Activated T-cell treated with anti-CD3 and anti-CD28 coated beads for 48 hours (primary cell): ENCODE results near the gene LGR6.

ENCODE experiments used
- DNase-seq: peaks from one replicate; pipeline ENCODE4 v3.0.0-alpha.2; 2020; ENCODE audit warnings: low read depth

LGR6 gene

DNA sequence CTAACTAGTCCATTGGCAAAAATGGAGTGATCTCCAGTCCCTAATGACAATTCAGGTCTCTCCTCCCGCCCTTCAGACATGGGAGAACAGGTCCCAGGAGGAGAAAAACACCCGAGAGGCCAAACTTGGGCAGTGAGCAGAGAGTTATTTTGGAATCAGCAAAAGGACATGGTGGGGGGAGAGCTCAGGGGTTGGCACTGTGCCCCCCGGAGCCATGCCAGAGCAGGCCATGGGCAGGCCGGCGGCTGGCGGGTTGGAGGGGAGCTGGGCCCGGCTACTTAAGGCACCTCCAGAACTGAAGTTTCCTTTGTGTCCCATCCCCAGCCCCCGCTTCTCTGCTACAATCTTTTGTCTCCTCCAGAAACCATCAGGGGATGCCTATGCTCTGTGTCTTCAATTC, 7.1 kb downstream of the LGR6 start:
- DNase-seq: no peak

DNA sequence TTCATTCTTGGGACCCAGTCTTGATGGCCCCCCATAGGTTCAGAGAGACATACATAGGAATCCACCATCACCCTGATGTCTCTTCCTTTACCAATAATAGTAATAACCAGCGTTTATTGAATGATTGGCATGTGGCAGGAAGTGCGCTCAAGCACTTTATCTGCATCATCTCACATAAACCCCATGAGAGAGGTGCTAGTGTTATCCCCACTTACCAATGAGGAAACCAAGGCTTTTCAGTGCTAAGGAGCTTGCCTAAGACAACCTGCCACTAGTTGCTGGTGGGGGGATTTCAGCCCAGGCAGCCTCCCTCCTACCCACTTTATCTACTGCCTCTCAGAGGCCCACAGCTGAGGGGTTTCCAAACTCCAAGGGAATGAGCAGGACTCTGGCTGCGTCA, 7.7 kb downstream of the LGR6 start:
- DNase-seq: no peak

DNA sequence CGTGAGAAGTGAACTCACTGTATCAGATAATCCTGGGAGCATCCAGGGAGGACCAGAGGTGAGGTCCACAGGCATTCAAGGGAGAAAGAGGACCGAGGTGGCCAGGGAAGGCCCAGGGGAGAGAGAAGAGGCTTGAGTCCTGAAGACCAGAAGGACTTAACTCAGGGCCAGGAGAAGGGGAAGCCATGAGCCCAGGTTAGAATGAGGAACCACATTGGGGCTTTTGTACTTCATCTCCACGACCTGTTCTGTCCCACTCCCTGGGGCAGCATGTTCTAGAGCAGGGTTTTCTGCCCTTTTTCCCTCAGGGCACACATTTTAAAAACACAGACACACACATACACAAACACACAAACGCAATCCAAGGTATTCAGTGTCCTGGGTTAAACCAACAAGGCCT, 8.4 kb downstream of the LGR6 start:
- DNase-seq: no peak

DNA sequence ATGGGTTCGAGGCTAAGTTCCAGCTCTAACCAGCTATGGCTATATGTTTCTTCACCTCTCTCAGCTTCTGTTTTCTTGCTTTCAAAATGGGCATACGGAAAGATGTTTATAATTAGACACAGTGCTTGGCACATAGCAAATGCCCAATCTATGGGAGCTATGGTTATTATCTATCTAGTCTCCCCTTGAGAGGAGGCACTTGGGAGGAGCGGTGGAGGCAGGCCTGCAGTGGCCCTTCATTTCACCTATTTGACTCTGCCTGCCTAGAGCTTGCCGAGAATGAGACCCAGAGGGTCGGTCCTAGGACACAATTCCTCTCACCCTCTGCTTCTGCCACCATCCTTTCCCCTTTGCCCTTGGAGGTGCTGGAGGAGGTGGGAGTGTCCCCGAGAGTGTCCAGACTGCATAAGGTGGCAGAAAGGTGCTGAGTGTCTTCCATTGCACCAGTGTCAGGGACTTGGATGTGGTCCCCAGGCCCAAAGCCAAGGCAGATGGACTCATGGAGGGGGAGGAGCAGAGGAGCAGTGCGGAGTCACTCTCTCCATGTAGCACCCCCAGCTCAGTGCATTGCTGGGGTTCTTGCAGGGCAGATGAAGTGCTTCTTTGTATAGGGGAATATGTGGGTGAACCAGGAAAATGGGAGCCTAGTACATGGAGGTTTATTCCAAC, 9.0 kb downstream of the LGR6 start:
- no peak for DNase-seq

DNA sequence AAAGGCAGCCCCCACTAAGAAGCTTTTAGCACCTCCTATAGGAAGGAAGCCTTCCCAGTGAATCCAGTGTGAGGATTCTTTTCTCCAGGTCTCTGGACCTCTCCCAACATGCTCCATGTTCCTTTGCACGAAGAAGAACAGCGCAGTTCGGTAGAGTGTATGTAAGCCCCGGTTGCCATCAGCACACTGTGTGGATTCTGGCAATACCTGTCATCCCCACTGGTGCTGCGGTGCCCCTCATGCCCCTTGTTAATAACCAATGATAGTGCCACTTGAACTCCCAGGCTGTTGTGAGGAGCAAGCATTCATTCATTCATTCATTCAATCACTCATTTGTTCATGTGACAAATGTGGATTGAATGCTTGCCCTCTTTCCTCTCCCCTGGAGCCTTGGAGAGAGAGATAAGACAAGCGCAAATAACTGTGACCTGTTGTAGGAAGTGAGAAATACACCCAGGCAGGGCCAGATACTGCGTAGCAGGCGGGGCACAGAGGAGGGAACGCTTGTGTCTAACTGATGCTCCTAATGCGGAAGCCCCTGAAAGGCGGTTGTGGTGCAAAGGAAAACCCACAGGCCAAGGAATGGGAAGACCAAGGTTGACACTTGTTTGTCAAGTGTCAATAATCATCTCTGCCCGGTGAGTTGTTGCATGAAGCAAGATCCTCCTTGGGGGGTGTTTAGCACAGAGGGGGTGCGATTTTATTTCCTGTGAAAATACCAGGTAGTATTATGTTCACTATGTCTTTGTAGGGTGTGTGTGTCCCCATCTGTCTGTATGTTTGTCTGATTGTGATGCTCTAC, 9.8 kb downstream of the LGR6 start:
- DNase-seq: no peak

DNA sequence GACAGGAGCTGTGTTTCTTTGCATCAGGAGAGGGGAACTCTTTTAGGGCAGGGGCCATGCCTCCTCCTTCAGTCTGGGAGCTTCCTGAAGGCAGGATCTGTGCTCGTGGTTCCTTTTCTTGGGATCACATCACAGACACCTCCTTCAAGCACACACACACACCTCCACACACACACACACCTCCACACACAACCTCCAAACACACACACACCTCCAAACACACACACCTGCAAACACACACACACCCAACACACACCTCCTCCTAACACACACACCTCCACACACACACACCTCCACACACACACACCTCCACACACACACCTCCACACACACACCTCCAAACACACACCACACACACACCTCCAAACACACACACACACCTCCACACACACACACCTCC, 10.5 kb downstream of the LGR6 start:
- no peak for DNase-seq

DNA sequence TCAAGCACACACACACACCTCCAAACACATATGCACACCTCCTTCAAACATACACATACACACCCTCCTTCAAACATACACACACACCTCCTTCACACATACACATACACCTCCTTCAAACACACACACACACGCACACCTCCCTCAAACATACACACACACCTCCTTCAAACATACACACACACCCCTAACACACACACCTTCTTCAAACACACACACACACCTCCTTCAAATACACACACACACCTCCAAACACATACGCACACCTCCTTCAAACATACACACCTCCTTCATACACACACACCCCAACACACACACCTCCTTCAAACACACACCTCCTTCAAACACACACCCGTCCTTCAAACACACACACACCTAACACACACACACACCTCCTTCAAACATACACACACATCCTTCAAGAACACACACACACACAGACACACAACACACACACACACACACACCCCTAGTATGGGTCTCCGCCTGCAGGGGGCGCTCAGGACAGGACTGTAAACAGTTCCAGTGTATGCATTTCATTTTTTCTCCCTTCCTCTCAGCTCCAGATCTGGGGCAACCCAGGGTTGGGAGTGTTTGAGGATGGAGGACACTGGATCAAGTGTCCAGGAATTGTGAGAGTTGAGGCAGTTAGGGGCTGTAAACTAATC, 12.1 kb downstream of the LGR6 start:
- DNase-seq: no peak

DNA sequence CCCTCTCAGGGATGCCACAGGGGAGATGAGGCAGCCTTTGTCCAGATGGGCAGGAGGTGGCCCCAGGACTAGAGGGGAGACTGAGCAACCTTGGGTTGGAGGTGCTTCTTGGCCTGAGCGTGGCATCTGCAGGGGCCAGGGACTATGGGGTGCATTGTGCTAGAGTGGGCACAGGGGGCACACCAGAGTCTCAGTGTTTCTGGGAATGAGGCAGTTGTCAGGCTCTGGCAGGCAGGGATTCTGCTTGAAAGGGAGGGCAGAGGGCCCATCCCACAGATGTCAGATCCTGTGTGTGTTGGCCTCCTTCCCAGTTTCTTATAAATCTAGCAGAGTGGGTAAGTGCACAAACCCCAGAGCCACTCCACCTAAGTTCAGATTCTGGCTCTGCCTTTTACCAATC, 13.7 kb downstream of the LGR6 start:
- no peak for DNase-seq

DNA sequence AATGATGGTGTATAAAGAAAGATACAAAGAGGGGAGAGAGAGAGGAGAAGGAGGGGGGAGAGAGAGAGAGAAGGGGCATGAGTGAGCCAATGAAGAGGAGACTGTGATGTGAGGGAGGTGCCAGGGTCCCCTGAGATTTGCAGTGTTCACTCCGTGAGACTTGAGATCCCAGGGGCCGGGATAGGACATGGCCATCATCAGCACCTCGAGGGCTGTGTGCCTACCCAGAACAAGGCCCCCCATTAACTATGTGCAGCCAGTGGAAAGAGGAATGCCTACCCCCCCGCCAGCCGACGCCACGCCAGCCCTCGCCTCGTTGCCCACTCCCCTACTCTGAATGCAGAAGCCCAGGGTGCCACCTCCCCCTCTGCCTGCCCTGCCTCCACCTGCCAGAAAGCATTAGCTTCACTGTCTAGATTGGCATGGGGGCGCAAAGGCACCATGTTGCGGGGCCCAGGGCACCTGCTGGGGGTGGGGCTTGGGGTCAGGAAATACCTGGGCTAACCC, 14.8 kb downstream of the LGR6 start:
- DNase-seq: no peak

DNA sequence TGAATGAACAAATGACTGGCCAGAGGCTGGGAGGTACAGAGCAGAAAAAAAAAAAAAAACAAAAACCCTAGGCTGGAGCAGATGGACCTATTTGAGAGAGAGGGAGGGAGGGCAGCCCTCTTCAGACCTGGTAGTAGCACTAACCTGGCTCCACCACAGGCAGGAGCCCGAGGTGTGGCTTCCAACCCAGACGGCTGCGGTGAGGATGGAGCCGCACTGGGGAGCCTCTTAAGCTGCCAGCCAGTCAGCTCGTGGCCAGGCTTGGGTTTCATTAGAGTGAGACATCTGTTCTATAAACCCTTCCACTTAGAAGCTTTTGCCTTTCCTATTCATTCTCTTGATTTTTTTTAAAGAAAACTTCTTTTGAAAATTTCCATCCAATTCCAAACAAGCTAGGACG, 16.8 kb downstream of the LGR6 start:
- no peak for DNase-seq

DNA sequence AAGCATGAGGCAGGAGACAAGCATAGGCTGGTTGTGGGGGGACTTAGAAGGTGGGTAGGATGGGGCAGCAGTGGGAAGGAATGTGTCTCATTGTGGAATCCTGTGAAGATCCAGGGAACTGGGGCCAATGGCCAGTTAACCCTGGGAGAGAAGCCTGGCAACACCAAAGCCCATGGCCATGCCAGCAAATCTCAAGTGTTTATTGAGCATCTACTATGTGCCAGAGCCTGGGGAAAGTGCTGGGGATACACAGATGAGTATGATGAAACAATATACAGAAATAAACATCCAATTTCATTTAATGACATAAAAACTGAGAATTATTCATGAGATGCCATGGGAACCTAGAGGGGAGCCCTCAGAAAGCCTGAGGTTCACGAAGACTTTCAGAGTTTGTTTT, 17.4 kb downstream of the LGR6 start:
- DNase-seq: no peak

DNA sequence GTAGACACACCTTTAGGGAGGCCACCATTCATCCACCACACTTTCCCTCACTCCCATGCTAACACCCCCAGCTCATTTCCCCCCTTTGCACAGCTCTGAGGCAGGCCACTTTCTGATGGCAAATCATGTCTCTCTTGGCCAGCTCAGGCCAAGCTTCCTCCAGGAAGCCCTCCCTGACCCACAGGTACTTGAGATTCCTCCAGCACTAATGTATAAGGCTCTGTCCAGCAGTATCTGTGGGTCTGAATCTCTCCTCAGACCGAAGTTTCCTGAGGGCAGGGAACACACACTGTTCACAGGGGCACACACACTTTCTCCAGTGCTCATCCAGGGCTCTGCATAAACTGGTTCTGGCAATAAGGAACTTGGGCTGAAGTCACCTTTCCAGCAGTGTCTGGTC, 19.2 kb downstream of the LGR6 start:
- no peak for DNase-seq

DNA sequence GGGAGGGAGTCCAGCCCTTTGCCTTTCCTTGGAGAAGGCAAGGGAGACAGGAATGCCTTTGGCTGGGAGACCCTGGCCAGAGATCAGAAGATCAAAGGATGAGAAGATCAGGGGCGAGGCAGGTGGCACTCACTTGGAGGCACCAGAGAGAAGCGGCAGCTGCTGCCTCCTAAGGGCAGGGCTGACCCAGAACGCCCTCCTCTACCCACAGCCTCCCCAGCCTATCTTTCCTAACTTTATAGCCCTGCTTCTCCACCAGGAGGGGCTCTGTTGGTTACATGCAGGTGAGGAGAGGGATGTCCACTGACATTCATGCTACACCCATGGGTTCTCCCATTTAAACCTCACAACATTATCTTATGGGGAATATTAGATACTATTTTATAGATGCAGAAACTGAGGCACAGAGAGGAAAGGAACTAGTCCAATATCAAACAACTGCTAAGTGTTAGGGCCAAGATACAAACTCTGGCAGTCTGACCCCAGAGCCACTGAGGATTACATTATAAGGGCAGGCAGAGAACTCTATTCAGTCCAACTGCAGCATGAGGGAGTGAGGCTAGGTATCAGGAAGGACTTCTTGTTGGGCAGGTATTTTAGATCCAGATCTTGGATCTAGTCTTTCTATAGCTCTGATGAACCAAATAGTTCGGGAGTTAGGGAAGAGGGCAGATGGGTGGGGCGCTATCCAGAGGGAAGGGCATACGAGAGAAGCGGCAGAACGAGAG, 19.9 kb downstream of the LGR6 start:
- DNase-seq: no peak

DNA sequence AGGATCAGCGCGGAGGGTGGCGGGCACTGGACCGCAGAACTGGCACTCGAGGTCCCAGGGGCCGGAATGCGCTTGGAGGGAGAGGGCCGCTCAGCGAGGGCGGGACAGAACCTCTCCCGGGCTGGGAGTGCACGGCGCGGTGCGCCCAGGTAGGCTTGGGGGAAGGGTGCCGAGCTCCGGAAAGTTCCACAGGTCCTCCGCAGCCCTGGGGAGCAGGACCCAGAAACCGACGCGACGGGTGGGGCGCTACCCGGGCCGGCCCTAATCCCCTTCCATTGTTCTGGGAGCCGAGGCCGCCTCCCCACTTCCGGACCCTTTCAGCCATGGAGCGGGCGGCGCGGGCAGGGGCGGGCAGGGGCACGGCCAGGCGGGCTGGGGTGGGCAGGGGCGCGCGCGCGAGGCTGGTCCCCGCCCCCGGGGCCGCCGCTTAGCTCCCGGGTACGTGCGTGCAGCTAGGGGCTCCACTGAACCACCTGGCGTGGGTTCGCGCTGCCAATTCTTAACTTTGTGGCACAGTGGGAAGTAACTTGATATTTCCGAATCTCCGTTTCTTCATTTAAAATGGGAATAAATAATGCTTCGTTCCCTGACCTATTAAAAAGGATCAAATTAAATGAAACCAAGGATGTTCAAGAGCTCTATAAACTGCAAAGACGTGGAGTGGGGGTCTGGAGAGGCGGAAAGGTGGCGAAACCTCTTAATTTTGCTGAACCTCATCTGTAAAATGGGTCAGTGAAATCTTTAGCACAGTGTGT, 20.7 kb downstream of the LGR6 start:
- DNase-seq: no peak

DNA sequence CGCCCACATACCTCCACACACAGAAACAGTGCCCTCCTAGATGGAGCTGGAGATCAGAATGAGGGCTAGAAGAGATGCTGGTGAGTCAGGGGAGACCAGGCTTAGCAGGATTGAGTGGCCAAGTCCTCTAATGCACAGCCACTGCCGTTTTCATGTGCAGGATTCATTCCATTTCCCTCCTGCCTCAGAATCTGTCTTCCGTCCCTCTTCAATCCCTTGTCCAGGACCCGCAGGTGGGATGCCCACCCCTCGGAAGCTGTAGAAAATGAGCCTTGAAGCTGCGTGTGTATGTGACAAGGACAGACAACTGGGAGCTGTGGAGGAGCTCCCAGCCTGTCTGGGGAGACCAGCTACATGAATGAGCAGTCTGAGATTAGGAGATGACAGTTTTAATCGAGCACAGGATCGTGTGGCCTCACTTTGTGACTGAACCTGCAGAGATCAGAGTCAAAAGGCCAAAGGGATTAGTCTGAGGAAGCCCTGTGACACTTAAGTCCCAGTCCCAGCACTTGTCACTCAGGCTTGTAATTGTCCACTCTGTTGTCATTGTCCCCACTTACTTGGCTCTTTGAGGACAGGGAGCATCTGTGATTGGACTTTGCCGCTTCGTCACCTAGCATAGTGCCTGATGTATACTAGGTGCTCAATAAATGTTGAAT, 22.0 kb downstream of the LGR6 start:
- DNase-seq: no peak

DNA sequence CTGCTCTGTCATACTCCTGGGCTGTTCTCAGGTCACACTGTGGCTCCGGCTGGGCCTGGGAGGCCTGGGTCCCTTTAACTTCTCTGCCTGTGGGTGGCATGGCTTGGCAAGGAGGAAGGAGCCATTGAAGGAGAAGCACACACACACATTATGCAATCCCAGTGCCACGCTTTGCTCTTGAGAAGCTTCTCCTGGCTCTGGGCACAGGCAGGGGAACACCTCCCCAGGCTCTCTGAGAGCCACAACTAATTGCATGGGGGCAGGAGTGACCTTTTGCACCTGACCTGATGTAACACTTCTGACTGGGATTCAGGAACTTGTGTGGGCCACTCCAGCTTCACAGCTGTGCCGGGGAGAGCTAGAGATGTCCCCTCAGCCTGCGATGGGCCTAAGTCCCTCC, 23.1 kb downstream of the LGR6 start:
- DNase-seq: no peak

DNA sequence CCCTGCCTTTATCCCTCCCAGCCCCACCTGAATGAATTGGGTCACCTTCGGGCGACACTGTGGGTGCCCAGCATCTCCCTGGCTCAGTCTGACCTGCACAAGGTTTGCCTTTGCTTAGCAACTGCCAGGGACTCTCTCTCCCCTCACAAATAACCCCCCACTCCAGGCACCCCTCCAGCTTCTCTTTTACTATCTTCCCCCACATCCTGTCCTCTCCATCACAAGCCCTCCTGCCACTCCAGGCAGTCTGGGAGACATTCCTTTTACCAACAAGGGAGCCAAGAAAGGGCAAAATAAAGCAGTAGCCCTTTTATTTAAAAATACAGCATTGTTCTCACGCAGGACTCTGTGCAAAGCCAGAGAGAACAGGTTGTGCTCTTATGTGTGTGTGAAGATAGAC, 23.9 kb downstream of the LGR6 start:
- DNase-seq: no peak

DNA sequence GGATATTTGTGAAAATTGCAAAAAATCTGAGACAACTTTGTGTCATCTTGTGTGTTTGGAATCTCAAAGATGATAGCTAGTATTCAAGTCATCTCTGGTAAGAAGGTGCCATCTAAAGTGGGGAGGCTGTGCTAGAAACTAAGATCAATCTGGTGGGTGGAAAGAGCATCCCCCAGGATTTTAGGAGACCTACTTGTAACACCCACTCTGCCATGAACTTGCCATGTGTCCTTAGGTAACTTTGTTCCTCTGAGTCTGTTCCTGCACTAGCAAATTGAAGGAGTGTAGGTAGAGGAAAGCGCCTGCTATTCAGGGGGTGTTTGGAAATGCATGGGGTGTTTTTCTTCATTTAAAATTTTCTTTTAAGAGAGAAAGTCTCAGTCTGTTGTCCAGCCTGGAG, 24.4 kb downstream of the LGR6 start:
- no peak for DNase-seq

DNA sequence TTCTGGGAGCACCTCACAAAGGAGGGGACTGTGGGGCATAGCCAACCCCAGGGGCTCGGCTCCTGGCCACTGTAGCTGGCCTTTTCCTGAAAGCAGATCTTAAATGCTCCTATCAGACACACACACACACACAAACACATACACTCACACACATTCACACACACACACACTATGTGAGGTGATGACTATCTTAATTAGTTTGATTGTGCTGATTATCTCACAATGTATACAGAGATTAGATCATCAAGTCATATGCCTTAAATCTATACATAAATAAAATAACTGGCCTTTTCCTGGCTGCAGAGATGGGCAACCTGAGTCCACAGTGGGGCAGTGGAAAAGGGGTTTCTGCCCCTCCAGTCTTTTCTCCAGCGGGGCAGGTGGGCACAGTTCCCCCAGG, 27.1 kb downstream of the LGR6 start:
- no peak for DNase-seq

DNA sequence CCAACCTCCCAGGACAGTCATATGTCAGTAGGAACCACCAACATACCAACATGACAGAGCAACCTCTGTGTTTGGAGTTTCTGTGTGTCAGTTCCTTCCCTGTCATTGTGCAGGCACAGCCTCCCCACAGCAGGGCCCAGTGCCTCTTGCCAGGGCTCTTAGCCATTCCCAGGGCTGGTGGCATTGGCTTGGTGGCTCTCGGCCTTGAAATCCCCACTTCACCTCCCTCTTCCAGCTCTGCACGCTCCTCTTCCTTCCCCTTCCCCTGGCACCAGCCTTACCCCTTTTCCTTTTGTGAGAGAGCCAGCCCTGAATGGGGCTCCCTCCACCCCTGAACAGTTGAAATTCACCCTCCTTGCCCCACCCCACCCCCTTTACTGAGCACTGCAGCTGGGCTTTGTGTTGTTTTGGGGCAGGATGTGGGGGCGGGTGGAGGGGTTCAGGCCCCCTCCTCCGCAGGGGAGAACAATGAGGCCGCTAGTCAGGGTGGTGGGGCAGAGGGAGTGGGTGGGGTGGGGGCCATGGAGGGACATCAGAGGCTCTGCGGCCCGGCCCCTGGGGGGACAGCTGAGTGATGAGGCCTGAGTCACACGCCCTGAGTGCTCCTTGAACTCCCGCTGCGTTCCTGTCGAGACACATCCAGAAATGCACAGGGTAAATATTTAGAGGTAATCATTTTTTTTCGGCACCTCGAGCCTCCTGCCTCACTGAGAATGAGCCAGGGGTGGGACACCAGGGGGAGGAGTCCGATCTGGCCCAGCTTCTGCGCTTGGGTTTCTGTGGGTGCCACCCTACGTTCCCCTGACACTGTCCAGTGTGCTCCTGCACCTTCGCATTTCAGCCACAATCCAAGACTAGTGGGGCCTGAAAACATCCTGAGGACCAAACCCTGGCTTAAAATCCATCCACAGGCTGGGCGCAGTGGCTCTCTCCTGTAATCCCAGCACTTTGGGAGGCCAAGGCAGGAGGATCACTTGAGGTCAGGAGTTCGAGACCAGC, 28.6 kb downstream of the LGR6 start:
- no peak for DNase-seq
